Lower lobe of right lung (tissue), 2 donors: ENCODE data around the gene TSPAN16. TPM values are rescaled to one million over a fixed set of nuclear protein-coding genes. Genes with fewer than 3 reads are reported as not detected.

Experiments
- ATAC-seq, 2 donors: fragments of 200-7000 bp; cut with Tn5 transposase; one replicate each; pipeline ENCODE4 v1.9.1; 2020 to 2022; ENCODE audit warnings: mild to moderate bottlenecking in 2 of 2, moderate library complexity in 2 of 2
- DNase-seq: peaks from one replicate; pipeline ENCODE4 v3.0.0-alpha.2; 2020
- H3K27ac ChIP-seq: fragments of 200-600 bp; one replicate; pipeline ENCODE4 v1.8.0; 2022
- H3K27me3 ChIP-seq: fragments of 200-600 bp; one replicate; pipeline ENCODE4 v1.8.0; 2022; ENCODE audit warnings: low read depth
- H3K36me3 ChIP-seq: fragments of 200-600 bp; one replicate; pipeline ENCODE4 v1.8.0; 2022; ENCODE audit warnings: mild to moderate bottlenecking
- H3K4me1 ChIP-seq: fragments of 200-600 bp; one replicate; pipeline ENCODE4 v1.8.0; 2022
- H3K4me3 ChIP-seq: fragments of 200-600 bp; one replicate; pipeline ENCODE4 v1.8.0; 2022; ENCODE audit warnings: mild to moderate bottlenecking
- H3K9me3 ChIP-seq: fragments of 200-600 bp; one replicate; pipeline ENCODE4 v1.8.0; 2022
- intact Hi-C: fragments of 100-400 bp; cut with DNase I; formaldehyde crosslinking; loops from one replicate; pipeline ENCODE4 v1.11.0; 2022
- long read RNA-seq: library from polyadenylated mRNA; unstranded; transcript quantifications from one replicate; pipeline ENCODE4 v2.0.0, GENCODE V29; 2021
- total RNA-seq: library from RNA; stranded (reverse); fragmentation: NEBNext Ultra II Directional; extraction: Animal tissue kit (Norgen Biotek cat#: 25700); gene quantifications from one replicate; pipeline ENCODE4 v1.2.1, GENCODE V29; 2021
- TF ChIP-seq, protein P1 (sequence below): fragments of 200-600 bp; IDR thresholded peaks from one replicate; pipeline ENCODE4 v1.8.0; 2022; ENCODE audit warnings: antibody characterized with exemption, mild to moderate bottlenecking
- donor health status: DM: no; HTN: yes; CAD: no; lungs with severe emphysema.

Gene TSPAN16, protein sequence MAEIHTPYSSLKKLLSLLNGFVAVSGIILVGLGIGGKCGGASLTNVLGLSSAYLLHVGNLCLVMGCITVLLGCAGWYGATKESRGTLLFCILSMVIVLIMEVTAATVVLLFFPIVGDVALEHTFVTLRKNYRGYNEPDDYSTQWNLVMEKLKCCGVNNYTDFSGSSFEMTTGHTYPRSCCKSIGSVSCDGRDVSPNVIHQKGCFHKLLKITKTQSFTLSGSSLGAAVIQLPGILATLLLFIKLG
- not detected for total RNA-seq
- long read RNA-seq, partial matches to known transcripts, result 0 of 20 reads
- long read RNA-seq, other reads (novel, unspliced or antisense), result 20 of 20 reads

DNA sequence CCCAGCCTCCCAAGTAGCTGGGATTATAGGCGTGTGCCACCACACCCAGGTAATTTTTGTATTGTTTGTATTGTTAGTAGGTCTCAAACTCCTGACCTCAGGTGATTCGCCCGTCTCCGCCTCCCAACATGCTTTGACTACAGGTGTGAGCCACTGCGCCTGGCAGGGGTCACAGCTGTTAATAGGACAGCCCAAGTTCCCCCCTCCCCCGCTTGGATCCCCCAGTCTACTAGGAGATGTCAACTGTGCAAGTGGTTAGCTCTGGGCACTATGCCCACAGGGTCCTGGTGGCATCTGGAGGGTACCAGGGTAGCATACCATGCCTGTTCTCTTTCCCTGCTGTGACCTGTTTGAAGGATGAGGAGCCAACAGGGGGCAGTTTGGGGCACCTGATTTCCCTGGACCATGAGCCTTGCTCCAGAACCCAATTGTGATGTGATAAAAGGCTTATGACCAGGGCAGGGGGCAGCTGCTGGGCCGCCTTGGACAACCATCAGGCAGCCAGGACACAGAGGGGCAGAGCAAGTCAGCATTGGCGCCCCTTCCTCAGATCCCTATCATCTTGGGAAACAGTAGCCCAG, at the start of gene TSPAN16:
Gene TSPAN16, plus strand, starts transcription at position 496 of the 581 bp plus-strand sequence. CDS start 138 bp downstream, outside the sequence.
- no peak within 1 kb of the TSS for H3K27ac ChIP-seq
- intact Hi-C loops, result no loop called here
- no peak for DNase-seq
- H3K9me3 ChIP-seq, result no peaks in the 10 kb centered on the region
- H3K36me3 ChIP-seq, result no peaks in the 10 kb centered on the region
- no peak for ATAC-seq
- TF ChIP-seq, protein P1, sequence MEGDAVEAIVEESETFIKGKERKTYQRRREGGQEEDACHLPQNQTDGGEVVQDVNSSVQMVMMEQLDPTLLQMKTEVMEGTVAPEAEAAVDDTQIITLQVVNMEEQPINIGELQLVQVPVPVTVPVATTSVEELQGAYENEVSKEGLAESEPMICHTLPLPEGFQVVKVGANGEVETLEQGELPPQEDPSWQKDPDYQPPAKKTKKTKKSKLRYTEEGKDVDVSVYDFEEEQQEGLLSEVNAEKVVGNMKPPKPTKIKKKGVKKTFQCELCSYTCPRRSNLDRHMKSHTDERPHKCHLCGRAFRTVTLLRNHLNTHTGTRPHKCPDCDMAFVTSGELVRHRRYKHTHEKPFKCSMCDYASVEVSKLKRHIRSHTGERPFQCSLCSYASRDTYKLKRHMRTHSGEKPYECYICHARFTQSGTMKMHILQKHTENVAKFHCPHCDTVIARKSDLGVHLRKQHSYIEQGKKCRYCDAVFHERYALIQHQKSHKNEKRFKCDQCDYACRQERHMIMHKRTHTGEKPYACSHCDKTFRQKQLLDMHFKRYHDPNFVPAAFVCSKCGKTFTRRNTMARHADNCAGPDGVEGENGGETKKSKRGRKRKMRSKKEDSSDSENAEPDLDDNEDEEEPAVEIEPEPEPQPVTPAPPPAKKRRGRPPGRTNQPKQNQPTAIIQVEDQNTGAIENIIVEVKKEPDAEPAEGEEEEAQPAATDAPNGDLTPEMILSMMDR, result no peak
- no peak within 1 kb of the TSS for H3K4me3 ChIP-seq
- no peaks in the 10 kb centered on the region for H3K27me3 ChIP-seq
- H3K4me1 ChIP-seq, result peaks cover 30% of the 10 kb centered on the region

DNA sequence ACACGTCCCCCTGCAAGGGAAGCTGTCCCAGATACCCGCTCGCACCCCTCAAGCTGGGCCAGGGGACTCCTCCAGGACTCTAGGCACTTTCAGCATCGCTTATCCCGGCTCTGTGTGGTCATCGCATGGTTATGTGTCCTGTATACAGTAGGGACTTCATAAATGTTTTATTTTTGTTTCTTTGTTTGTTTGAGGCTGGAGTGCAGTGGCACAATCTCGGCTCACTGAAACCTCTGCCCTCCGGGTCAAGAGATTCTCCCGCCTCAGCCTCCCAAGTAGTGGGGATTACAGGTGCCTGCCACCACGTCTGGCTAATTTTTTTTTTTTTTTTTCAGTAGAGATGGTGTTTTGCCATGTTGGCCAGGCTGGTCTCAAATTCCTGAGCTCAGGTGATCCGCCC, 49.0 kb upstream of the TSPAN16 start:
- TF ChIP-seq, protein P1, result no peak
- Histone ChIP-seq H3K27me3 (no peaks in the 10 kb centered on the region), H3K4me3 (no peak overlapping the region), H3K9me3 (no peaks in the 10 kb centered on the region), H3K36me3 (peaks cover 57% of the 10 kb centered on the region), H3K4me1 (peaks cover 23% of the 10 kb centered on the region), H3K27ac (peak overlapping the region; percentile 50)
- no peak for ATAC-seq
- intact Hi-C loops, result no loop called here
- no peak for DNase-seq

DNA sequence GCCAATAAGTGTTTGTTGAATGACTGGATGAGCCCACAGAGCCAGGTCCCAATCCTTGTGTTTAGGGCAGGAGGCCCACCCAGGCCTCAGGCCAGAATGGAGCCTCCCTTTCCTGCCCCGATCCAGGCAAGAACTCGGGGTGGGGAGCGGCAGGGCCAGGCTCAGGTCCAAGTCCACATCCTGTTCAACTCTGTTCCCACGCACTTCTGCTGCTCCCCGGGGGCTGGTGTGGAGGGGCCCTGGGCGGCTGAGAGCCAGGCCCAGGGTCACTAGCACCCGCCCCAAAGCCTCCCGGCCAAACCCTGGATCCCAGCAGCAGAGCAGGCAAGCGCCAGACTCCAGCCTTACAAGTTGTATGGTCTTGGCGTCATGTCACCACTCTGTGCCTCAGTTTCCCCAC, 48.6 kb upstream of the TSPAN16 start:
- Histone ChIP-seq H3K4me3 (no peak overlapping the region), H3K36me3 (peaks cover 57% of the 10 kb centered on the region), H3K27me3 (no peaks in the 10 kb centered on the region), H3K4me1 (peaks cover 28% of the 10 kb centered on the region), H3K9me3 (no peaks in the 10 kb centered on the region), H3K27ac (peak overlapping the region; percentile 50)
- TF ChIP-seq, protein P1, result no peak
- intact Hi-C loops, result no loop called here
- no peak for DNase-seq
- peak; percentile 22 to 52 for ATAC-seq

DNA sequence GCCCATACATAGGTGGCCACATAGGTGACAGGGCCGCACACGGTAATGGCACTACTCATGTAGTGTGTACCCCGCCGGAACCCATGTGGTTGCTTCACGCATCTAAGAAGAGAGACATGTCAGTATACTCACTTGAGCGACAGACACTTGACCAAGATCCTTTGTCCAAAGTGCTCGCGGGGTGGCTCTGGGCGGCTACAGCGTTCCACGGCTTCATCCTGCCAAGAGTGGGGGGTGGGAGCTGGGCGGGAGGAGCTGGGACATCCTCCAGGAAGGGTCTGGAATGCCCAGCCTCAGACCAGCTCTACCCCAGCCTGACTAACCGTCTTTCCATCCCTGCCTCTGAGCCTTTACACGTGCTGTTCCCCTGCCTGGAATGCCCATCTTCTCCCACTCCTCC, 48.0 kb upstream of the TSPAN16 start:
- Histone ChIP-seq H3K4me1 (peaks cover 33% of the 10 kb centered on the region), H3K36me3 (peaks cover 57% of the 10 kb centered on the region), H3K9me3 (no peaks in the 10 kb centered on the region), H3K27me3 (no peaks in the 10 kb centered on the region), H3K4me3 (no peak overlapping the region), H3K27ac (peak overlapping the region; percentile 50)
- DNase-seq (no peak), ATAC-seq (no peak)
- TF ChIP-seq, protein P1, result no peak
- intact Hi-C loops, result no loop called here

DNA sequence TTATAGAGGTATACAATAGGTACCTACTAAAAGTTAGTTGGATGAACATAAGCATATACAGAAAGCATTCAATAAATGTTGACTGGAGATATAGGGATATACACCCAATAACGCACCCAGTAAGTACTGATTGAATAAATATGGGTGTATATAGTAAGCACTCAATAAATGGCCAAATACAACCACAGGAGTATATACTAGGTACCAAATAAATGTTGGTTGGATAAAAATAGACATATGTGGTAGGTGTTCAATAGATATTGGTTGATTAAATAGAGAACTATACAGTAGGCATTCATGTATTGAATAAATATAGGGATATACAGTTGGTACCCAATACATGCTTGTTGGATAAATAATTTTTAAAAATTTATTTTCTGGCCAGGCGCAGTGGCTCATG, 47.1 kb upstream of the TSPAN16 start:
- no peak for ATAC-seq
- DNase-seq, result no peak
- peaks cover 36% of the 10 kb centered on the region for H3K4me1 ChIP-seq
- no peak overlapping the region for H3K4me3 ChIP-seq
- intact Hi-C loops, result no loop called here
- TF ChIP-seq, protein P1, result no peak
- no peaks in the 10 kb centered on the region for H3K9me3 ChIP-seq
- peaks cover 59% of the 10 kb centered on the region for H3K36me3 ChIP-seq
- no peak overlapping the region for H3K27ac ChIP-seq
- H3K27me3 ChIP-seq, result no peaks in the 10 kb centered on the region
